Glomerular visceral epithelial cell (primary cell): Measurements from ENCODE around the gene GAL3ST1.
"Not testable (repeated sequence)": the region's sequence is repeated elsewhere in the genome, so short reads cannot be mapped to it uniquely, and the experiment has no call there.

Experiments used
- DNase-seq: peaks from one replicate; pipeline ENCODE4 v3.0.0-alpha.2; 2016; ENCODE audit errors: extremely low spot score

GAL3ST1 gene

GRCh38 chr22:30596886-30597285, 22.4 kb upstream of the GAL3ST1 start:
- DNase-seq, result no peak

- DNase-seq, result no peak
Observed at GRCh38 chr22:30596199-30596598, 21.7 kb upstream of the GAL3ST1 start.

GRCh38 chr22:30592360-30592713, 17.9 kb upstream of the GAL3ST1 start:
- DNase-seq, result not testable (repeated sequence)

- DNase-seq, result peak; percentile 96
Observed at GRCh38 chr22:30591588-30592359, 17.3 kb upstream of the GAL3ST1 start, which contains the start of gene PES1. TSS of gene PES1 (minus strand) at chr22:30591910. CDS start at chr22:30591833, 77 bp downstream.

- peak; percentile 1 for DNase-seq
Observed at GRCh38 chr22:30591191-30591587, 16.7 kb upstream of the GAL3ST1 start.

GRCh38 chr22:30586414-30586813, 11.9 kb upstream of the GAL3ST1 start:
- no peak for DNase-seq

- no peak for DNase-seq
Observed at GRCh38 chr22:30584441-30584840, 10.0 kb upstream of the GAL3ST1 start.

GRCh38 chr22:30582788-30583545, 8.5 kb upstream of the GAL3ST1 start:
- DNase-seq, result no peak

- no peak for DNase-seq
Observed at GRCh38 chr22:30582051-30582450, 7.6 kb upstream of the GAL3ST1 start.

GRCh38 chr22:30580896-30581295, 6.4 kb upstream of the GAL3ST1 start:
- no peak for DNase-seq

- DNase-seq, result no peak
Observed at GRCh38 chr22:30578481-30578880, 4.0 kb upstream of the GAL3ST1 start.

GRCh38 chr22:30575859-30576258, 1.4 kb upstream of the GAL3ST1 start:
- DNase-seq, result no peak

GRCh38 chr22:30574997-30575671, 669 bp upstream of the GAL3ST1 start:
- DNase-seq, result no peak

GRCh38 chr22:30573594-30574094, 821 bp downstream of the GAL3ST1 start:
- no peak for DNase-seq

GRCh38 chr22:30572840-30573593, 1.4 kb downstream of the GAL3ST1 start:
- DNase-seq, result peak; percentile 32

GRCh38 chr22:30572210-30572609, 2.3 kb downstream of the GAL3ST1 start:
- DNase-seq, result no peak

- no peak for DNase-seq
Observed at GRCh38 chr22:30569674-30570202, 4.7 kb downstream of the GAL3ST1 start.

- no peak for DNase-seq
Observed at GRCh38 chr22:30568137-30568805, 6.2 kb downstream of the GAL3ST1 start.

GRCh38 chr22:30567277-30567676, 7.2 kb downstream of the GAL3ST1 start:
- DNase-seq, result not testable (repeated sequence)

- DNase-seq, result peak; percentile 31
Observed at GRCh38 chr22:30566125-30566524, 8.3 kb downstream of the GAL3ST1 start.

- no peak for DNase-seq
Observed at GRCh38 chr22:30565341-30565740, 9.1 kb downstream of the GAL3ST1 start.
